ENCODE results near the gene TRMT2A.
"Not testable (repeated sequence)": the region's sequence is repeated elsewhere in the genome, so short reads cannot be mapped to it uniquely, and the experiment has no call there.

The TRMT2A gene

DNA sequence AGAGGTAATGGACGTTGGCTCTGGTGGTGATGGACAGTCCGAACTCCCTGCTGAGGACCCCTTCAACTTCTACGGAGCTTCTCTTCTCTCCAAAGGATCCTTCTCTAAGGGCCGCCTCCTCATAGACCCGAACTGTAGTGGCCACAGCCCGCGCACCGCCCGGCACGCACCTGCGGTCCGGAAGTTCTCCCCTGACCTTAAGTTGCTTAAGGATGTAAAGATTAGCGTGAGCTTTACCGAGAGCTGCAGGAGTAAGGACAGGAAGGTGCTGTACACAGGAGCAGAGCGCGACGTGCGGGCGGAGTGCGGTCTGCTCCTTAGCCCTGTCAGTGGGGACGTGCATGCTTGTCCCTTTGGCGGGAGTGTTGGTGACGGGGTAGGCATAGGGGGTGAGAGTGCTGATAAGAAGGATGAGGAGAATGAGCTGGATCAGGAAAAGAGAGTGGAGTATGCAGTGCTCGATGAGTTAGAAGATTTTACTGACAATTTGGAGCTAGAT, 30.9 kb downstream of the TRMT2A start:
- no peak for DNase-seq (ENCODE audit: low spot score)

DNA sequence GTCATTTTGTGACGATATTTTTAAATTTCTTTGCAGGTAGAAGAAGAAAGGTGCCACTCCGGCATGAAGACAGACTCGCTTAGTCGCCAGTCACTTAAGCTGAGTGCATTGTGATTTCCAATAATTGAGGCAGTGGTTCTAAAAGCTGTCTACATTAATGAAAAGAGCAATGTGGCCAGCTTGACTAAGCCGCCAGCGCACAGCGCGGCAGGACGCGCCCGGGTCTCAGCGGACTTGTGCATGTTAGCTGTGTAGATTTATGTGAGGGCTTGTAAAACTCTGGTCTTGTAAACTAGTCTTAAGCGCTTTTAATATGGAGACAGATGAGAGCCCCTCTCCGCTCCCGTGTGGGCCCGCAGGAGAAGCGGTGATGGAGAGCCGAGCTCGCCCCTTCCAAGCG, 31.4 kb downstream of the TRMT2A start:
- DNase-seq (ENCODE audit: low spot score), result no peak

DNA sequence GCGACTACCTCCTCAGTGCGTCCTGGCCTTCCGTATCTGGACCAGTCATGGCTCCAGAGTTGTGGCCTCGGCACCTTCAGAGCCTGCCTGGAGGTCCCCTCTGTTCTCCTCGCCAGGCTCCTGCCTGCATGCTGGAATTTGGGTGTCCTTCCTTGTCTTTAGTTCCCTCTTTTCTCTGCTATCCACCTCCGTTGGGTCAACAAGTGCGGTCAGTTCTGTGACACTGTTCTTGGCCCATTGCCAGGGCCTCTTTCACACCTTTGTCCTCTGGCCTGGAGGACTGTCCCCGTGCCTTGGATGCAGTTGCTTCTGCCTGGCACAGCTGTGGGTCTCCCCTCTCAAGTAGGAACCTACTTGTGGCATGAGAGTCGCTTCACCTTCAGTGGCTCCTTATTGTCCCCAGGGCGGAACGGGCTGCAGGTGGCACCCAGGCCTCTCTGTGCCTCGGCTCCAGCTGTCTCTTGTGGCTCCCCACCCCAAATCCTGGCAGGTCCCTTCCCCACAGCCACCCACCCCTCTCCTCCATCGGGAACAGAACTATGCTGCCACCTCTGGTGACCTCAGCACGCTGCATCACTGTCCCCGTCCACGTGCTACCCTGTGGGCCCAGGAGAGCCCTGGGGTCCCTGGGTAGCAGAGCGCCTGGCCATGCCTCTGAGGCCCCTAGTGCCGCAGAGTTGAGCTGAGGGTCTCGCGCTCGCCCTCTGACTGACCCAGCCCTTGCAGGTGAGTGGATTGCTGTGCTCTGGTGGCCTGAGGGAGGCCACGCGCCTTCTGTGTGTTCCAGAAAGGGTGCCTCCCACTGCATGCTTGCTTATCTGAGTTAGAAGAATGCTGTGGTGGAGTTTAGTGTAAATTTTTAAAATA, 32.2 kb downstream of the TRMT2A start:
- DNase-seq (ENCODE audit: low spot score), result peak; percentile 52

DNA sequence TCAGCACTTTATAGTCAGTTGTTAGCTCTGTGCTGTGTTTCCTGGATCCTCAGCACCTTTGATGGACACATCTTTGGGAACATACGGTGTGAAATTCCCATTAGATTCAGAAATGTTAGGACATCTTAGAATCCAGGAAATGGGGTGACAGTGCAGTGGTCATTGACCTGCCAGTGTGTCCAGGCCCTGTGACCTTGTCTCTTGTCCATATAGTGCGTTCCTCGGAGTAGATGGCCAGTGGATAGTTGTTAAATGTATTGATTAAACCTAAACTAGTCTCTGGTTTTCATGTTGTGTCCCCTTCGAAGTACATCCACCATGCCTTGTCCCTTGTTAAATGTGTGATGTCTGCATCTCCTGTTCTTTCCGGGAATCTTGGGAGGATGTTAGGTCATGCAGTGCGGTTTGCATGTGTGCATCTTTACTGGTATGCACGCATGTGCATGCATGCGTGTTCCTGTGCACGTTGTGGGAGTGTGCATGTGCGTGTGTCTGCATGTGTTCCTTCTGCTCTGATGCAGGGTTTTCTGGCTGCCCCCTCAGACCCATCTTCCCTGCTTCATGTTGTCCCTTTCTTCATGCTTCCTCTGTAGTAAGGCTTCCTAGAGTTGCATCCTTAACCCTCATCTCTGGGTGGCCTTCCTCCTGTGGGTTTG, 33.0 kb downstream of the TRMT2A start:
- no peak for DNase-seq (ENCODE audit: low spot score)

DNA sequence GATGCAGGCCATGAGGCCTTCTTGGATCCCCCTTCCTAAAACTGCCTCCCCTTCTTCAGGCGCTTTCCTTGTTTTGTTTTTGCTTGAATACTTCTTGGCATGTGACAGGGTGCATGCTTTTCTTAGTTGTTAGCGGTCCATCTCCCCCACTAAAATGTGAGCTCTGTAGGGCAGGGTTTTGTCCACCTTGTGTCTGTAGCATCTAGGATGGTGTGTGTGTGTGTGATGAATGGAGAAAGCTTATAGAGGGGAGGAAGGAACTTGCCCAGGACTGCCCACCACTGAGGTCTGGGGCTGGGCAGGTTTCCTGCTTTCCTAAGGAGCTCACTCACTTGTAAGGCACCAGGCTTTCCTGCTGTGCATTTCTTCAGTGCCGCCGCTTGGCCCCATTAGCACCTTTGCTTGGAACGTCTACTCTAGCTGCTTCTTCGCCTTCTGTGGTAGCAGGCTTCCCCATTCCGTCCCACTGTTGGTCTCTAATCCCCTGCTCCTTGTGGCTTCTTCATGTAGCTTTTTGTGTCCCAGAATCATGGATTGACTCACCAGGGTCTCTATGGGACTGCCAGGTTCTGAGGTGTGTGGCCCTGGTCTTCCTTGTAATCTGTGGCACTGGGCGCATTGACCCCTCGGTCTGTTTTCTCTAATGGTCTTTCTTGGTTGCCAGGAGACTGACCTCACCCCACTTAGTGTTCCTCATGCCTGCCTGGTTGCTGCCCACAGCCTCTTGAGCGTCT, 33.7 kb downstream of the TRMT2A start:
- DNase-seq (ENCODE audit: low spot score), result no peak

DNA sequence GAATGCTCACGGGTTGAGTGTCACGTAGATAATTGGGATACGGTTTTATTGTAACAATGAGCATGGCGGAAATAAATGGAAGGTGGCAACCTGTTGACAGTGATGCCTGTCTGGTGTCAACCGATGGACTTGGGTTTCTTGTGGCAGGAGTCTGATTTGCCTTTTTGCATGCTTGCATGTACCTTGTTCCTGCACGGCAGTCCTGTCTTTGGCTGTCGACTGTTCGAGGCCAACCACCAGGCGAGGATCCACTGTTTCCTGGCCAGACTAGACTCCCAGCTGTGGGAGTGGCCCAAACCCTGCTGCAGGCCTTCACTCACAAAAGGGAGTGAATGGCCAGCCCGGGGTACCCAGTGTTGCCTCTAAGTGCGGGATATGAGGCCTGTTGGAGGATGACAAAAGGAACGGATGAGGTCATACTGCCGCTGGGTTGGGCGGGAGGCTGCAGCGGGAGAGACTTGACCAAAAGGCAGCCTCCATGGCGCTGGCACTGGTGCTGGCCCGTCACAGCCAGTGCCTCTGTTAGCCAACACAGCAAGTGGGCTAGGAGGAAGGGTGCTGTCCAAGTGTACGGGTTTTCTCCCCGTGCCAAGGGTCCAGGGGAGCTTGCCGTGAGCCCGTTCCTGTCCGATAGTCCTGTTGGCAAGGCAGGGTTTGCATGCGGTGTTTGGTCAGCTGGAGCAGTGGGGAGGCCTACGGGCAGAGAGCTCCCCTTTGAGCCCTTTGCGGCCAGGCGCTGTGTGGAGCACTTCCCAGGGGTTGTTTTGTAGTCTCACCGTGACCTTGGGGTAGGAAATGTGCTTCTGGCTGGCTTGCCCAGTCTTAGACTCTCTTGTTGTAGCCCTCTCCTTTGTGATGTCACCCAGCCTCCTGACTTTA, 36.0 kb downstream of the TRMT2A start:
- DNase-seq (ENCODE audit: low spot score), result no peak

DNA sequence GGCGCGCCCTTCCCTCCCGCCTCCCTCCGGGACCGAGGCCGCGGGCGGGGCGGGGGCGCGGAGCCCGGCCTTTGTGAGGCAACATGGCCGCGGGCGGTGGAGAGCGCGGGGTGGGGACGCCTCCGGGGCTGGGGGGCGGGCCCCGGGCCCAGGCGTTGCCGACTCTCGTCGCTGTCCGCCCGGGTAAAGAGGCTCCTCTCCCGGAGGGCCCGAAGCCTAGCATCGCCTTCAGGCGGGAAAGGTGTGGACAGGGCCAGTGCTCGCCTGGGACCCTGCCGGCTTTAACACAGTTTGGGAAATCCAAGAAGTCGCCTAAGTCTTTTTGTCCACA, 36.6 kb downstream of the TRMT2A start:
- DNase-seq (ENCODE audit: low spot score), result peak; percentile 69

DNA sequence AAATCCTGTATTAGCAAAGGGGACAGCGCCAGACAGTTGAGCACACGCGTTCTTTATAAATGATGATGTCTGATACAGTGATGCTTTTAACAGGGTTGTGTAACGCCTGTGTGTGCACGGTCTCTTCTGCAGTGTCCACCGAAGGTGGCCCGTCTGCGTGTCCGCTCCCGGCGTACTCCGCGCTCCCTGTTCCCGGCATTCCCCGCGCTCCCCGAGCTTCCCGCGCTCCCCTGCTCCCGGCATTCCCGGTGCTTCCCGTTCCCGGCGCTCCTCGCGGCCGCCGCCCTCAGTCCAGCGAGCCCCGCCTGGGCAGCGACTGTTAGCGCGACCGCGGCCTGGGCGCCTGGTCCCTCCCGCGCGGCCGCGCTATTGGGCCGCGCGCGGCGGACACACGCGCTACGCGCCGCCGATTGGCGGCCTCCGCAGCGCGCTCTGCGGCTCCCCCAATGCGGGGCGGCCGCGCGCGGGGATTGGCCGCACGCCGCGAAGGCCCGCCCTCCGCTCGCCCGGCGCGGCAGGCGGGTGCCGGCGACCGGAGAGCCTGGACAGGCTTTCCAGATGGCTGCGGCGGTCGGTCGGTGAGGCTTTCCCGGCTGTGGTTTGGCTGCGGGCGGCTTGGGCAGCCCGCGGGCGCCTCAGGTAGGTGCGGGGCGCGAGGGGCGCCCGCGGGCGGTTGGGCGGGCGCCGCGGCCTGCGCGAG, 37.1 kb downstream of the TRMT2A start, which contains the start of gene DGCR8:
DGCR8 (plus strand) TSS at position 497 of the 700 bp plus-strand sequence. CDS start 5,723 bp downstream, outside the sequence.
- peak; percentile 84 for DNase-seq (ENCODE audit: low spot score)

DNA sequence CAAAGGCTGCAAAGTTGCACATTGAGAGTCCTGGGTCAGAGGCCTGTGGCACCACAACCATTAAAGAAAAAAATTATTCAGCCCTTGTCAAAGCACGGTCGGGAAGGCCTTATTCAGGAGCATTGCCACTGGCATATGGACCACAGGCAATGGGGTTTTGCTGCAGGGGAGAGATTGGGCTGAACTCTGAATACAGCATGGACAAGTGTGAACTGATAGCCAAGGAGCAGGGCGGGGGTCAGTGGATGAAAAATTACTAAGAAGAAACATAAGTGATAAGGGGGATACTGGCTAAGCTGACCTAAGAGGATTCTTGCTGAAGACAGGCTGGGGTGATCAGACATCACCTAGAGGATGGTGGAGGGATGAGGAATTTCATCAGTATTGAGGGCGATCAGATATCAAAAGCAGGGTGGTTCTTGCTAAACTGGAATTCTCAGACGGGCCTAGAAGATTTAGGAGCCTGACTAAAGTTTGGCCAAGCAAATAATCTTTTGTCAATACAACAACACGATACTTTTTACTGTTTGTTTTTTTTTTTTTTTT, 40.3 kb downstream of the TRMT2A start:
- DNase-seq (ENCODE audit: low spot score), result no peak

DNA sequence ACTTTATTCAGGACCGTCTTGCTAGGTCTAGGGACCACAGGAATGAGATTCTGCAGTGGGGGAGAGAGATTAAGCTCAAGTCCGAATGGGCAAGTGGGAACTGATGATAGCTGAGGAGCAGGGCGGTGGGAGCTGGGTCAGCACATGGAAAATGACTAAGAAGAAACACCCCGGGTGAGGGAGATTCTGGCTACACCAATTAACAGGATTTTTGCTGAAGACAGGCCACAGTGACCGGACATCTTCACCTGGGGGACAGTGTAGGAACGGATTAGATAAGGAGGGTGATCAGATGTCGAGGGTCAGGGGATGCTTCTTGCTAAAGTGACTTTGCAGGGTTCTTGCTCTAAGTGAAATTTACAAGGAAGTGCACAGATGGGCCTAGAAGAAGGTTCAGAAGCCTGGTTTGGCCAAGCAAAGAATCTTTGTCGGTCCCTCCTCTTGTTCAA, 45.5 kb downstream of the TRMT2A start:
- DNase-seq (ENCODE audit: low spot score), result no peak

DNA sequence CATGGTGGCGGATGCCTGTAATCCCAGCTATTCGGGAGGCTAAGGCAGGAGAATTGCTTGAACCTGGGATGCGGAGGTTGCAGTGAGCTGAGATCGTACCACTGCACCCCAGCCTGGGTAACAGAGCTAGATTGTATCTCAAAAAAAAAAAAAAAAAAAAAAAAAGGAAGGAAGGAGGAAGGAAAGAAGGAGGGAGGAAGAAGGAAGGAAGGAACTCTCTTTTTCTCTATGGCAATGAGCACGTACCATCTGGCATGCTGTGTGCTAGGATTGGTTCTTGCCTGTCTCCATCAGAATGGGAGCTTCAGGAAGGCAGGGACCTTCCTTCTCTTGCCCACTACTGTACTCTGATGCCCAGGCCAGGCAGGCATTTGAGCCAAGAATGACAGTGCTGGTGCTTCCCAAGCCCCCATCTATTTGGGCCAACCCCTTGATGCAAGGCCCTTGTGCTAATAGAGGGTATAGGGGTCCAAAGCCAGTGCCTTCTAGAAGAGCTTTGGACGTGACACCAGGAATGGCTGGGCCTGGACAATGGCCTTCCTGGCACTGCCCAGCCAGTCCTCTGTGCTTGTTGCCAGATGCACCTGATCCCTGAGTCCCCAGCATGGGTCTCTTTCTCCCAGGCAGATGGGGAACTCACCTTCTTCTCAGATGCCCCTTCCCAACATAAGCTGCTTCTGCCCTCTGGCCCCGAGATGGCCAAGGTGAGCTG, 47.5 kb downstream of the TRMT2A start:
- DNase-seq (ENCODE audit: low spot score), result no peak

DNA sequence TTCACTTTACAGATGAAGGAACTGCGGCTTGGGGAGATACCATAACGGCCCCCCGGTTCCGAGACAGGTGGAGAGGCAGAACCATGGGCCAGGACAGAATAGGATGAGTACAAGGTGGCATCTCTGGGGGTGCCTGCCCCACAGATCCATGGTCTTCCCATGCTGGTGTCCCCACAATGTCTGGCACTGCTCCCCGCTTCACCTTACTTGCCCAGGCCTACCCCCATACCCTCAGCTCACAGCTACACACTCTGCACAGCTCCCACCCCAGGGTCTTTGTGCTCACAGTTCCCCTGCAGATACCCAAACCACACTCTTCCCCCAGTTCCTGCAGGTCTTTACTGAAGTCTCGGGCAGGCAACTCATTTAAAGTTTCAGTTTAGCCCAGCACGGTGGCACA, 48.4 kb downstream of the TRMT2A start:
- DNase-seq (ENCODE audit: low spot score), result no peak

DNA sequence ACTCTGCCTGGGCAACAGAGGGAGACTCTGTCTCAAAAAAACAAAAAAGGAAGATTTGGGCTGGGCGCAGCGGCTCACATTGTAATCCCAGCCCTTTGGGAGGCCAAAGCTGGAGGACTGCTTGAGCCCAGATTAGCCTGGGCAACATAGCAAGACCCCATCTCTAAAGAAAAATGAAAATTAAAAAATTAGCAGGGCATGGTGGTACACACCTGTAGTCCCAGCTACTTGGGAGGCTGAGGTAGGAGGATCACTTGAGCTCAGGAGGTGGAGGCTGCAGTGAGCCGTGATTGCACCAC, 49.7 kb downstream of the TRMT2A start:
- not testable (repeated sequence) for DNase-seq (ENCODE audit: low spot score)

DNA sequence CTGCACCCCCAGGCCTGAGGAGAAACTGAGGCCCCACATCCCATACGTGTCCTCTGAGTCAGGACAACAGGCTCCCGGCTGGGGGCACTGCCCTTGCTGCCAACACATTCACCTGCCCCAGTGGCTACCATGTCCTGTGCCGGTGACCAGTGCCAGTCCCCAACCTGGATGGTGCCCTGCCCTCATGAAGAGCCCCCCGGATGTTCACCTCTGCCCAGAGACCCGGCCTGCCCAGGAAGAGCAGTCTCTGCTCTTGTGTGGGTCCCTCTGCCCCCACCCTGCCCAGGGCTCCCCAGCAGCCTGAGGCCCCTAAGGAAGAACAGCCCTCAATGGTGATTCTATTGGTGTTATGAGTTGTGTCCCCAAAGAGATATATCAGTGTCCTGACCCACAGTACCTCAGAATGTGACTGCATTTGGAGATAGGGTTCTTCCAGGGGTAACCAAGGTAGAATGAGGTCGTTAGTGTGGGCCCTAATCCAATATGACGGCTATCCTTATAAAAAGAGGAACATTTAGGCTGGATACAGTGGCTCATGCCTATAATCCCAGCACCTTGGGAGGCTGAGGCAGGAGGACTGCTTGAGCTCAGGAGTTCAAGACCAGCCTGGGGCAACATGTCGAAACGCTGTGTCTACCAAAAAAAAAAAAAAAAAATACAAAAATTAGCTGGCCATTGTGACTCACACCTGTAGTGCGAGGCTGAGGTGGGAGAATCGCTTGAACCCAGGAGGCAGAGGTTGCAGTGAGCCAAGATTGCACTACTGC, 50.2 kb downstream of the TRMT2A start:
- DNase-seq (ENCODE audit: low spot score), result no peak

DNA sequence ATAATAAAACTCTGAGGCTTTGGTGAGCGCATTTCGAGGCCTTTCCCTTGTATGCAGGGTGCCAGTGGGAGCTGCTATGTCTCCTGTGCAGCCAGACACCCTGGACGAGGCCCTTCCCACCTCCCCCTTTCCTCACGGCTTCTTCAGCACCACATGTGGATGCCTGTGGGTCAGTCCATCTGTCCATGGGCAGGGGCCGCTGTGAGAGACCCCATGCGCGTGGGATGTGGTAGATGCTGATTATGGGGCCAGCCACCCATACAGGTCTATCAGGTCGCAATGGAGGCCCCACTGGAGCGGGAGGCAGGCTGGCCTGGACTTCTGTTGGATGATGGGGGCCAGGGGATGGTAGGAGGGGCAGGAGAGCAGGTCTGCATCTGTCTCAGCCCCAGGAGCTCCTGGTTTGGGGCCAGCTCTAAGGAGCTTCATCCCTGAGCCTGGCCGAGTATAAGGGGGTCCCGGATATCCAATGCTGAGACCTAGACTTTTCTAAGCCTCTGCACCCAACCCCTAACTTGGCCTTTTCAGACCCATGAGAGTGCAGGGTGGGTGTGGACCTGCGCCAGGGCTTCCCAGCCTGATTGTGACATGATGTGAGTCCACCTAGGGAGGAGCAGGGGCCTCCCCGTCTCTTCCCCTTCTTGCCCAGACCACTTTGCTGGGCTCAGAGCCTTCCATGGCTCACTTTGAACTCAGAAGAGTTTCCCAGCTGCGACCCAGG, 51.0 kb downstream of the TRMT2A start:
- DNase-seq (ENCODE audit: low spot score), result no peak

DNA sequence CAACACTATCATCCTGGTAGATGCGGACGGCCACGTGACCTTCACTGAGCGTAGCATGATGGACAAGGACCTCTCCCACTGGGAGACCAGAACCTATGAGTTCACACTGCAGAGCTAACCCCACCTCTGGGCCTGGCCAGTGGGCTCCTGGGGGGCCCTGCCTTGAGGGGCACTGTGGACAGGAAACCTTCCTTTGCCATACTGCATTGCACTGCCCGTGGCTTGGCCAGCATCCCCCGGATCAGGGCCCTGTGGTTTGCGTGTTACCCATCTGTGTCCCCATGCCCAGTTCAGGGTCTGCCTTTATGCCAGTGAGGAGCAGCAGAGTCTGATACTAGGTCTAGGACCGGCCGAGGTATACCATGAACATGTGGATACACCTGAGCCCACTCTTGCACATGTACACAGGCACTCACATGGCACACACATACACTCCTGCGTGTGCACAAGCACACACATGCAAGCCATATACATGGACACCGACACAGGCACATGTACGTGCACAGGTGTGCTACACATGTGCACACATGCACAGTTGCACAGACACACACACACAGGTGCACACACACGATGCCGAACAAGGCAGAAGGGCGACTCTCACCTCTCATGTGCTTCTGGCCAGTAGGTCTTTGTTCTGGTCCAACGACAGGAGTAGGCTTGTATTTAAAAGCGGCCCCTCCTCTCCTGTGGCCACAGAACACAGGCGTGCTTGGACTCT, 52.3 kb downstream of the TRMT2A start:
- no peak for DNase-seq (ENCODE audit: low spot score)

DNA sequence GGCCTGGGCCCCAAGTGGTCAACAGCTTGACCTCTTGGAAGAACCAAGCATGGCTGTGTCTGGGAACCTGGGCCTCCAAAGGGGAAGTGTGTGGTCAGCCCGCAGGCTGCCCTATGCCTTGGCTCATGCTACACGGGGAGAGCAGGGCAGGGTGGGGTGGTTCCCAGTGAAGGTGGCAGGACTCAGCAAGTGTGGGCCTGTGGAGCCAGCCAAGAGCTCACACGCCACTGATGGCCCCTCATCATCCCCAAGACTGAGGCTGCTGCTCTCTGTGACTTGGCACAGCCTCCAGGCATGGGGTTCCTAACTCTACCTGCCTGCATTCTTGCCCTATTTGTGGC, 52.9 kb downstream of the TRMT2A start:
- DNase-seq (ENCODE audit: low spot score), result no peak

Data from NAMALWA (cell line).